OCI-LY7 (cell line): ENCODE measurements around the gene HSPA5. TPM values are rescaled to one million over a fixed set of nuclear protein-coding genes. Genes with fewer than 3 reads are reported as not detected.
"Not testable (repeated sequence)": the region's sequence is repeated elsewhere in the genome, so short reads cannot be mapped to it uniquely, and the experiment has no call there.

Source experiments
- BruUV-seq: library from RNA; stranded (reverse); fragments of 400-500 nt; replicated peaks from 2 replicates; lab custom pipeline; 2021; lab: Mats Ljungman, UMichigan
- CTCF ChIA-PET: fragments of 300-600 bp; sonication (Branson Sonifier 250); formaldehyde crosslinking; loops from one replicate; lab custom pipeline; 2022; ENCODE audit warnings: antibody characterized with exemption; ENCODE audit not compliant: unreplicated experiment; lab: Charles Lee
- POLR2A ChIA-PET: fragments of 300-600 bp; sonication (Branson Sonifier 250); formaldehyde crosslinking; loops from one replicate; lab custom pipeline; 2022; ENCODE audit warnings: antibody characterized with exemption; lab: Charles Lee
- DNase-seq: peaks from one replicate; pipeline ENCODE4 v3.0.0-alpha.2; 2015; ENCODE audit warnings: low spot score
- H2AFZ ChIP-seq: fragments of 200-600 bp; sonication (generic), shearing (Covaris generic); 2 replicates; pipeline ENCODE4 v1.6.1; 2014; ENCODE audit warnings: mild to moderate bottlenecking, antibody characterized with exemption, low read length, moderate library complexity
- H3K27ac ChIP-seq: fragments of 200-600 bp; sonication (generic); 2 replicates; pipeline ENCODE4 v1.5.1; 2014; ENCODE audit warnings: mixed run types, low read depth, mild to moderate bottlenecking, moderate library complexity, low read length, inconsistent platforms; ENCODE audit not compliant: poor library complexity, severe bottlenecking
- H3K36me3 ChIP-seq: fragments of 200-600 bp; sonication (generic); 2 replicates; pipeline ENCODE4 v1.6.1; 2014; ENCODE audit warnings: mild to moderate bottlenecking, antibody characterized with exemption, low read length, moderate library complexity, mixed read lengths; ENCODE audit not compliant: insufficient read depth
- H3K4me1 ChIP-seq: fragments of 200-600 bp; sonication (generic); 2 replicates; pipeline ENCODE4 v1.5.1; 2014; ENCODE audit warnings: mild to moderate bottlenecking, low read length; ENCODE audit not compliant: insufficient read depth, poor library complexity, severe bottlenecking
- H3K4me2 ChIP-seq: fragments of 200-600 bp; sonication (generic); 2 replicates; pipeline ENCODE4 v1.6.1; 2014; ENCODE audit warnings: mild to moderate bottlenecking, low read length
- H3K4me3 ChIP-seq: fragments of 200-600 bp; sonication (generic); 2 replicates; pipeline ENCODE4 v1.5.1; 2014; ENCODE audit warnings: mild to moderate bottlenecking, low read depth, low read length; ENCODE audit not compliant: poor library complexity, severe bottlenecking
- H3K79me2 ChIP-seq: fragments of 200-600 bp; sonication (generic); 2 replicates; pipeline ENCODE4 v1.6.1; 2016; ENCODE audit warnings: low read depth, mild to moderate bottlenecking, low read length, moderate library complexity, mixed read lengths; ENCODE audit not compliant: insufficient read depth
- H3K9me2 ChIP-seq: fragments of 200-600 bp; sonication (generic); 2 replicates; pipeline ENCODE4 v1.6.1; 2016; ENCODE audit warnings: mild to moderate bottlenecking, low read length, mixed read lengths; ENCODE audit not compliant: insufficient read depth
- H3K9me3 ChIP-seq: fragments of 200-600 bp; sonication (generic); 2 replicates; pipeline ENCODE4 v1.6.1; 2014; ENCODE audit warnings: mild to moderate bottlenecking, mixed run types, low read length, mixed read lengths
- H4K20me1 ChIP-seq: fragments of 200-600 bp; sonication (generic); 2 replicates; pipeline ENCODE4 v1.6.1; 2014; ENCODE audit warnings: mild to moderate bottlenecking, antibody characterized with exemption, low read length, moderate library complexity, mixed read lengths; ENCODE audit not compliant: insufficient read depth
- CTCF ChIP-seq: fragments of 200-600 bp; sonication (generic); conservative IDR thresholded peaks from 2 replicates; pipeline ENCODE4 v1.5.1; 2014; ENCODE audit warnings: mild to moderate bottlenecking, antibody characterized with exemption, low read length, moderate library complexity, mixed read lengths
- EZH2phosphoT487 ChIP-seq: fragments of 200-600 bp; sonication (generic); IDR thresholded peaks from 2 replicates; pipeline ENCODE4 v1.6.1; 2018; ENCODE audit warnings: low read depth, borderline replicate concordance, mild to moderate bottlenecking, mixed run types, antibody characterized with exemption, low read length, moderate library complexity, mixed read lengths
- intact Hi-C: fragments of 100-400 bp; cut with micrococcal nuclease; formaldehyde crosslinking; loops from one replicate; pipeline ENCODE4 v1.10.0; 2022; ENCODE audit not compliant: unreplicated experiment
- total RNA-seq, 2 experiments: library from RNA; depleted of rRNA in 1 of 2; stranded (reverse); fragments of >200 nt in 1 of 2; shearing (Covaris generic) in 1 of 2; gene quantifications; 2 replicates each; pipeline ENCODE4 v1.2.3, GENCODE V29; 2014 to 2022

Gene HSPA5
- total RNA-seq, 2 experiments from 2014 or later = 52.1 to 150 TPM

- ChIA-PET CTCF (interaction anchor here (0.5 kb wide), 1 partner anchor 11 kb away, joined by 3 read pairs; no protein-coding TSS in a partner anchor), POLR2A (interaction anchor here (0.6 to 1.8 kb wide), 3 partner anchors 27 to 1946 kb away, joined by 3 to 9 read pairs (median 6); partner anchors contain the start of gene HSPA5)
- TF ChIP-seq EZH2phosphoT487 = no peak
- TF ChIP-seq CTCF = no peak
- intact Hi-C loops = no loop called here
- no peak for DNase-seq
- no peaks in the 10 kb centered on the region for H4K20me1 ChIP-seq
- peaks cover 11% of the 10 kb centered on the region for H3K4me1 ChIP-seq
- H3K4me2 ChIP-seq = no peak overlapping the region
- H3K79me2 ChIP-seq = peaks cover 35% of the 10 kb centered on the region; the same call in 1 of the 2 replicates
- no peaks in the 10 kb centered on the region for H3K9me2 ChIP-seq
- no peak overlapping the region for H3K4me3 ChIP-seq
- H2AFZ ChIP-seq = no peak overlapping the region
- BruUV-seq = no TSS peak
- H3K9me3 ChIP-seq = no peaks in the 10 kb centered on the region
- no peak overlapping the region for H3K27ac ChIP-seq
- H3K36me3 ChIP-seq = peaks cover 27% of the 10 kb centered on the region
These were observed 27.4 kb upstream of the HSPA5 start for GRCh38 chr9:125268394-125269013.

- BruUV-seq, H3K4me3 ChIP-seq, H3K27ac ChIP-seq, H4K20me1 ChIP-seq, H3K9me2 ChIP-seq, CTCF ChIA-PET, H2AFZ ChIP-seq, DNase-seq, H3K9me3 ChIP-seq, intact Hi-C loops, H3K36me3 ChIP-seq: not testable (repeated sequence)
- Histone ChIP-seq H3K4me1 (peaks cover 28% of the 10 kb centered on the region), H3K79me2 (peaks cover 35% of the 10 kb centered on the region; the same call in 1 of the 2 replicates), H3K4me2 (peak overlapping the region; percentile 77; the same call in 1 of the 2 replicates)
- POLR2A ChIA-PET = interaction anchor here (0.6 to 0.7 kb wide), 2 partner anchors 26 to 563 kb away, joined by 3 read pairs; no protein-coding TSS in a partner anchor
These were observed 22.9 kb upstream of the HSPA5 start for GRCh38 chr9:125264068-125264467.

- Histone ChIP-seq H3K9me2 (no peaks in the 10 kb centered on the region), H3K4me2 (peak overlapping the region; percentile 77), H3K36me3 (peaks cover 3% of the 10 kb centered on the region; the same call in 1 of the 2 replicates), H3K9me3 (no peaks in the 10 kb centered on the region), H3K4me1 (peaks cover 28% of the 10 kb centered on the region), H3K4me3 (peak overlapping the region; percentile 95), H3K27ac (no peak overlapping the region), H2AFZ (peak overlapping the region; percentile 93; the same call in 1 of the 2 replicates), H4K20me1 (no peaks in the 10 kb centered on the region), H3K79me2 (peaks cover 28% of the 10 kb centered on the region; the same call in 1 of the 2 replicates)
- intact Hi-C loops = no loop called here
- BruUV-seq = TSS peak; percentile 62
- peak; percentile 21 for DNase-seq
- CTCF ChIA-PET = no interaction called here
- POLR2A ChIA-PET = interaction anchor here (0.6 to 3.4 kb wide), 4 partner anchors 11 to 120 kb away, joined by 3 to 28 read pairs (median 4); partner anchors contain the start of gene HSPA5
- TF ChIP-seq CTCF = no peak
- no peak for TF ChIP-seq EZH2phosphoT487
These were observed 21.3 kb upstream of the HSPA5 start for GRCh38 chr9:125262294-125262991.
